Adipocyte (in vitro differentiated cells): ENCODE results near the gene ATAD3A.
A peak's percentile ranks its signal among the peaks of the same experiment; 100 is the strongest.
"Not testable (repeated sequence)": the region's sequence is repeated elsewhere in the genome, so short reads cannot be mapped to it uniquely, and the experiment has no call there.

Experiments
- DNase-seq: peaks from one replicate; pipeline ENCODE4 v3.0.0-alpha.2; 2015; ENCODE audit warnings: low read depth
- H3K27me3 ChIP-seq: replicated peaks from 2 replicates; pipeline ENCODE4 v1.7.0; 2013; ENCODE audit warnings: mild to moderate bottlenecking, low read length, moderate library complexity; ENCODE audit not compliant: control insufficient read depth, insufficient read depth
- H3K36me3 ChIP-seq: 2 replicates; pipeline ENCODE4 v1.7.0; 2013; ENCODE audit warnings: low read length, mild to moderate bottlenecking, moderate library complexity; ENCODE audit not compliant: control insufficient read depth, insufficient read depth, severe bottlenecking
- H3K4me1 ChIP-seq: 2 replicates; pipeline ENCODE4 v1.7.0; 2013; ENCODE audit warnings: mild to moderate bottlenecking, low read length, moderate library complexity; ENCODE audit not compliant: control insufficient read depth, insufficient read depth
- H3K4me3 ChIP-seq: 2 replicates; pipeline ENCODE4 v1.7.0; 2013; ENCODE audit warnings: mild to moderate bottlenecking, low read length, moderate library complexity
- H3K9ac ChIP-seq: 2 replicates; pipeline ENCODE4 v1.7.0; 2013; ENCODE audit warnings: mild to moderate bottlenecking, low read length, moderate library complexity
- H3K9me3 ChIP-seq: 2 replicates; pipeline ENCODE4 v1.7.0; 2013; ENCODE audit warnings: mild to moderate bottlenecking, low read length, moderate library complexity; ENCODE audit not compliant: control insufficient read depth

Gene ATAD3A

DNA sequence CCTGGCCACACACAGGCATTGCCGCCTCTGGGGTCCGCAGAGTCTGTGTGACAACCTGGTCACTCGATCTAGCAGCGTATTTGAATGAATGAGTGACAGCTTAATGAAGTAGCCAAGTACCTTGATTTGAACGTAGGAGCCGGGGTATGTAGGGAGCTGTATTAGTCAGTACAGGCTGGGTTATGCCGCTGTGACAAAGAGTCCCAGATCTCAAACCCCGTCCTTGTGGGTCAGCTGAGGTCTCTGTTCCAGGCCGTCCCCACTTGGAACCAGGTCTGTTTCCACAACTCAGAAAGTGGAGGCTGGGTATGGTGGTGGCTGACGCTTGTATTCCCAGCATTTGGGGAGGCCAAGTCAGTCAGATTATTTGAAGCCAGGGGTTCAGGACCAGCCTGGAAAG, 20.4 kb upstream of the ATAD3A start:
- H3K27me3 ChIP-seq: no peaks in the 10 kb centered on the region
- H3K4me3 ChIP-seq: no peak overlapping the region
- no peaks in the 10 kb centered on the region for H3K4me1 ChIP-seq
- no peak for DNase-seq
- H3K9me3 ChIP-seq: no peaks in the 10 kb centered on the region
- peaks cover 72% of the 10 kb centered on the region for H3K36me3 ChIP-seq
- no peak overlapping the region for H3K9ac ChIP-seq

DNA sequence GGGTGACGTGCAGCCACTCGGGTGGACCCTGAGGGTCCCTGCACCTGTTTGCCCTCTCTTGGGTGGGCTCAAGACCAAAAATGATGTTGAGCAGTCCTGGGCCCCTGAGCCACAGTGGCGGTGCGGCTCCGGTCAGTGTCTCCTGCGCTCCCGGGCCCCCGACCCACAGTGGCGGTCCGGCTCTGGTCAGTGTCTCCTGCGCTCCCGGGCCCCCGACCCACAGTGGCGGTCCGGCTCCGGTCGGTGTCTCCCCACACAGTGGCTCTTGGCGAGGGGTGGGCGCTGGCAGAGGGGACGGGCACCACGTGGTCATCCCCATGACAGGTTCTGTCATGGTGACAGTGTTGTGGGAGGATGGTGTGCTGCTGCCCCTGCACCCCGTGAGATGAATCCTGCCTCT, 17.7 kb upstream of the ATAD3A start:
- not testable (repeated sequence) for H3K27me3 ChIP-seq, H3K4me3 ChIP-seq, H3K9me3 ChIP-seq, H3K9ac ChIP-seq, DNase-seq, H3K4me1 ChIP-seq
- H3K36me3 ChIP-seq: peaks cover 52% of the 10 kb centered on the region

DNA sequence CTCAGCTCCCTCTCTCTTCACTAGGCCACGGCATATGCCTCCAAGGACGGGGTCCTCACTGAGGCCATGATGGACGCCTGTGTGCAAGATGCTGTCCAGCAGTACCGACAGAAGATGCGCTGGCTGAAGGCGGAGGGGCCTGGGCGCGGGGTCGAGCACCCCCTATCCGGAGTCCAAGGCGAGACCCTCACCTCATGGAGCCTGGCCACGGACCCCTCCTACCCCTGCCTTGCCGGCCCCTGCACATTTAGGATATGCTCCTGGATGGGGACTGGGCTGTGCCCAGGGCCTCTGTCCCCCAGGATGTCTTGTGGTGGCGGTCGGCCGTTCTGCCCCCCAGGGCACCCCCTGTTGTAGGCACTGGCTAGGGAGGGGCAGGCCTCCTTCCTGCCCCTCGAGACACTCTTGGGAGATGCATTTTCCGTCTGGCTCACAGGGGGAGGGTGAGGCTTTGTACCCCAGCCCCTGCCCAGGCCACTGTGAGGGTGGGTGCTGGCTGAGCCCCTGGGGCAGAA, 16.4 kb upstream of the ATAD3A start:
- not testable (repeated sequence) for H3K4me3 ChIP-seq, H3K9me3 ChIP-seq, H3K4me1 ChIP-seq, H3K27me3 ChIP-seq, DNase-seq, H3K9ac ChIP-seq
- peaks cover 41% of the 10 kb centered on the region for H3K36me3 ChIP-seq

DNA sequence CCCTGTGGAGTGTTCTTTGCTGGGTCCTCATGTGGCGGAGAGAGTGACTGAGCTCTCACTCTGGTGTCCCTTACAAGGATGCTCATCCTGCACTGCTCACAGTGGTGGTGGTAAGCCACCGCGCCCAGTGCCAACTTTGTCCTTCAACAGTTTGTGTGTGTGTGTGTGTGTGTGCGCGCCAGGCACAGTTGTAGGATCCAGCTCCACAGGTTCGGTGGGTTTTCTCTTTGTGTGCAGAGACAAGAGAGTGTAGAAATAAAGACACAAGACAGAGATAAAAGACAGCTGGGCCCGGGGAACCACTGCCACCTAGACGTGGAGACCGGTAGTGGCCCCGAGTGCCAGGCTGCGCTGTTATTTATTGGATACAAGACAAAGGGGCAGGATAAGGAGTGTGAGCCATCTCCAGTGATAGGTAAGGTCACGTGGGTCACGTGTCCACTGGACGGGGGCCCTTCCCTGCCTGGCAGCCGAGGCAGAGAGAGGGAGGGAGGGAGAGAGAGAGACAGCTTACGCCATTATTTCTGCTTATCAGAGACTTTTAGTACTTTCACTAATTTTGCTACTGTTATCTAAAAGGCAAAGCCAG, 7.1 kb upstream of the ATAD3A start:
- H3K9me3 ChIP-seq, H3K9ac ChIP-seq, H3K4me3 ChIP-seq, H3K4me1 ChIP-seq, H3K27me3 ChIP-seq, H3K36me3 ChIP-seq: not testable (repeated sequence)
- peak; percentile 18 for DNase-seq

DNA sequence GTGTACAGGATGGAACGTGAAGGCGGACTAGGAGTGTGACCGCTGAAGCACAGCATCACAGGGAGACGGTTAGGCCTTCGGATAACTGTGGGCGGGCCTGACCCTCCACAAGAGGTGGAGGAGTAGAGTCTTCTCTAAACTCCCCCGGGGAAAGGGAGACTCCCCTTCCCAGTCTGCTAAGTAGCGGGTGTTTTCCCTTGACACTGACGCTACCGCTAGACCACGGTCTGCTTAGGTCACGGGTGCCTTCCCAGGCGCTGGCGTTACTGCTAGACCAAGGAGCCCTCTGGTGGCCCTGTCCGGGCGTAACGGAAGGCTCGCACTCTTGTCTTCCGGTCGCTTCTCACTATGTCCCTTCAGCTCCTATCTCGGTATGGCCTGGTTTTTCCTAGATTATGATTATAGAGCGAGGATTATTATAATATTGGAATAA, 6.6 kb upstream of the ATAD3A start:
- peak overlapping the region; percentile 63 for H3K9ac ChIP-seq
- H3K9me3 ChIP-seq, H3K36me3 ChIP-seq, DNase-seq, H3K4me3 ChIP-seq, H3K4me1 ChIP-seq, H3K27me3 ChIP-seq: not testable (repeated sequence)

DNA sequence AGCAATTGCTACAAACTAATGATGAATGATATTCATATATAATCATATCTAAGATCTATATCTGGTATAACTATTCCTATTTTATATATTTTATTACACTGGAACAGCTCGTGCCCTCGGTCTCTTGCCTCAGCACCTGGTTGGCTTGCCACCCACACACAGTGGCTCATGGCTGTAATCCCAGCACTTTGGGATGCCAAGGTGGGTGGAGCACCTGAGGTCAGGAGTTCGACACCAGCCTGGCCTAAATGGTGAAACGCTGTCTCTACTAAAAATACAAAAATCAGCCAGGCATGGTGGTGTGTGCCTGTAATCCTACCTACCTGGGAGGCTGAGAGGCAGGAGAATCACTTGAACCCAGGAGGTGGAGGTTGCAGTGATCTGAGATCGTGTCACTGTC, 6.2 kb upstream of the ATAD3A start:
- not testable (repeated sequence) for H3K4me1 ChIP-seq, H3K36me3 ChIP-seq, DNase-seq, H3K9me3 ChIP-seq, H3K4me3 ChIP-seq, H3K27me3 ChIP-seq
- peak overlapping the region; percentile 63 for H3K9ac ChIP-seq

DNA sequence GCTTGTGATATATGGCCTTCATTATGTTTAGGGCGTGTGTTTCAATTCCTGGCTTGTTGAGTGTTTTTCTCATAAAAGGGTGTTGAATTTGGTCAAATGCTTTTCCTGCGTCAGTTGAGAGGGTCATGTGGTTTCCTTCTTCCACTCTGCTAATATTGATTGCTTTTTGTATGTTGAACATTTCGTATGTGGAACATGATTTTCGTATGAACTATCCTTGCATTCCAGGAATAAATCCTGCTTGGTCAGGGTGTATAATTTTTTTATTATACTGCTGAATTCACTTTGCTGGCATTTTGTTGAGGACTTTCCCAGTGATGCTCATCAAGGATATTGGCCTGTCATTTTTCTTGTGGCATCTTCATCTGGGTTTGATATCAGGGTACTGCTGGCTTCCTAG, 4.7 kb upstream of the ATAD3A start:
- no peaks in the 10 kb centered on the region for H3K36me3 ChIP-seq
- no peaks in the 10 kb centered on the region for H3K27me3 ChIP-seq
- no peaks in the 10 kb centered on the region for H3K9me3 ChIP-seq
- H3K4me1 ChIP-seq: peaks cover 10% of the 10 kb centered on the region
- H3K9ac ChIP-seq: no peak overlapping the region
- no peak for DNase-seq
- no peak overlapping the region for H3K4me3 ChIP-seq

DNA sequence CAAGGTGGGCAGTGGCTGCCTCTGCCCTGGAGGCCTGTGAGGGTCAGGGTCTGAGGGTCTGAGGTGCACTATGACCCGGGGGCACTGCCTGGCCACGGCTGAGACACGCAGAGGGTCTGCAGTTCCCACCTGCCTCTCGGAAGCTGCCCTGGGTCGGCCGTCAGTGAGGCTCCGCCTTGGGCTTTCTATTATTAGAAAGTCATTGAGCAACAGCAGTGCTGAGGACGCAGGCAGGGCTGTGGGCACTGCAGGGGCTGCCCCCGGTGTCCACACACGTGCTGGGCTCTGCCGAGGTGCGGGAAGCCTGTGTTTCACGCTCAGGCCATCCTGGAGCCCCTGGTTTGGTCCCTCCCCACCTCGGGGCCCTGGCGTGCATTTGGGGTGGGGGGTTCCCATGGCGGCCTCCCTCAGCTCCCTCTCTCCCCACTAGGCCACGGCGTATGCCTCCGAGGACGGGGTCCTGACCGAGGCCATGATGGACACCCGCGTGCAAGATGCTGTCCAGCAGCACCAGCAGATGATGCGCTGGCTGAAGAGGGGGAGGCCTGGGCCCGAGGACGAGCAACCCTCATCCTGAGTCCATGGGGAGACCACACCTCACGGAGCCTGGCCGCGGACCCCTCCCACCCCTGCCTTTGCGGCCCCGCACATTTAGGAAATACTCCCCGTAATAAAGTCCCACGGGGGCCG, 3.0 kb upstream of the ATAD3A start:
- DNase-seq, H3K4me1 ChIP-seq, H3K36me3 ChIP-seq, H3K9me3 ChIP-seq, H3K27me3 ChIP-seq, H3K9ac ChIP-seq, H3K4me3 ChIP-seq: not testable (repeated sequence)

DNA sequence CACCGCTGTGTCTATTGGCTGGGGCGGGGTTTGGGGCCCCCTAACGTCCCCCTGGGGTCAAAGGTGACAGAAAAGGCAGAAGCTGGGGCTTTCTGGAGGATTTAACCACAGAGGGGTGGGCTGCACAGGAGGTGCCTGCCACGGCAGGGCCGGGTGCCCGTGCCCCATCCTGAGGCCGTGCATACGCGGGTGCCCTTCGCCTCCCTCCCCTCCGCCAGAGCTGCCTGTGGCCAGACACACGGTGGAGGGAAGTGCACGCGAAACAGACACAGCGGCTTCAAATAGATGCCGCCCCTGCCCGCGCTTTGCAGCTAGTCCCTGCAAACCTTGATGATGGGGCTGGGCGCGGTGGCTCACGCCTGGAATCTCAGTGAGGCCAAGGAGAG, 2.5 kb upstream of the ATAD3A start:
- H3K27me3 ChIP-seq, H3K4me3 ChIP-seq, H3K9me3 ChIP-seq, H3K4me1 ChIP-seq, H3K36me3 ChIP-seq, DNase-seq, H3K9ac ChIP-seq: not testable (repeated sequence)

DNA sequence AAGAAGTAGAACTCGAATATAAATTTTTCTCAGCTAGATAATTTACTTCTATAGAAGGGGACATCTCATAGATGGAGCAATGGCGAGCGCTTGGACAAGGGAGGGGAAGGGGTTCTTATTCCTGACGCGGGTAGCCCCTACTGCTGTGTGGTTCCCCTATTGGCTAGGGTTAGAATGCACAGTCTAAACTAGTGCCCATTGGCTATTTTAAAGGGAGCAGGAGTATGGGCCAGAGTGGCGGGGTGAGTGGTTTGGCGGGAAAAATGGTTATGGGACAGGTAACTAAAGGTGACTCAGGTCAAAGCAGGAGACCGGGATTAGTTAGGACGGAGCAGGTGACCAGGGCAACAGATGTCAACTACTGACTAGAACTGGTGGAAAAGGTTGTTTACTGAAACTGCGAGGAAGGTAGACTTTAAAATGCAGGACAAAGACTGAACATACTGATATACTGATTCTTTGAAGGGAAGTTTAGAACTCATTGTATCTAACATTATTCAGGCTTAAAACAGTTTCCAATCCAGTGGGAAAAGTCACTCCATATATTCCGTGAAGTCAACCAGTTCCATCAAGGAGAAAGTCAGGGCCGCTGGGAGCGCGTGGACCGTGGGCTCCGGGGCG, 940 bp upstream of the ATAD3A start:
- Histone ChIP-seq H3K9me3 (no peaks in the 10 kb centered on the region), H3K9ac (peak overlapping the region; percentile 97), H3K36me3 (peaks cover 4% of the 10 kb centered on the region), H3K4me1 (peaks cover 6% of the 10 kb centered on the region), H3K4me3 (peak overlapping the region; percentile 96), H3K27me3 (no peaks in the 10 kb centered on the region)
- DNase-seq: peak; percentile 29

DNA sequence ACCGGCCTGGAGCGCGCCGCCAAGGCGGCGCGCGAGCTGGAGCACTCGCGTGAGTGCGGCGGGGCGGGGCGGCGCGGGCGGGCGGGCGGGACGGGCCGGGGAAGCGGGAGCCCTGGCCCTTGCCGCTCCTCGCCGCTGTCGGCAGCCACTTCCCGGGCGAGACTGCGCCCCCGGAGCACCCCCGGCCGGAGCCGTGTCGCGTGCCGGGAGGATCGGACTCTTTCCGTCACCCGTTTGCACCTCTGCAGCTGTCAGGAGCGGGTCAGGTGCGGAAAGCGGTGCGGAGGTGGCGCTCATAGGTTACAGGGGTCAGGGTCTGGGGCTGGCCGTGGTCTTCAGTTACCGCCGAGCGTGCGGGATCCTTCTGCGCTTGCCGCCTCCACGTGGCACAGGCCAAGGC, 463 bp downstream of the ATAD3A start:
- not testable (repeated sequence) for H3K4me1 ChIP-seq, H3K36me3 ChIP-seq, H3K27me3 ChIP-seq, H3K9me3 ChIP-seq
- peak overlapping the region; percentile 78 for H3K9ac ChIP-seq
- peak overlapping the region; percentile 80 for H3K4me3 ChIP-seq
- peak; percentile 42 for DNase-seq
